Measurements from ENCODE around the gene LYPD6.
"Not testable (repeated sequence)": the region's sequence is repeated elsewhere in the genome, so short reads cannot be mapped to it uniquely, and the experiment has no call there.

Gene LYPD6, protein sequence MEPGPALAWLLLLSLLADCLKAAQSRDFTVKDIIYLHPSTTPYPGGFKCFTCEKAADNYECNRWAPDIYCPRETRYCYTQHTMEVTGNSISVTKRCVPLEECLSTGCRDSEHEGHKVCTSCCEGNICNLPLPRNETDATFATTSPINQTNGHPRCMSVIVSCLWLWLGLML

DNA sequence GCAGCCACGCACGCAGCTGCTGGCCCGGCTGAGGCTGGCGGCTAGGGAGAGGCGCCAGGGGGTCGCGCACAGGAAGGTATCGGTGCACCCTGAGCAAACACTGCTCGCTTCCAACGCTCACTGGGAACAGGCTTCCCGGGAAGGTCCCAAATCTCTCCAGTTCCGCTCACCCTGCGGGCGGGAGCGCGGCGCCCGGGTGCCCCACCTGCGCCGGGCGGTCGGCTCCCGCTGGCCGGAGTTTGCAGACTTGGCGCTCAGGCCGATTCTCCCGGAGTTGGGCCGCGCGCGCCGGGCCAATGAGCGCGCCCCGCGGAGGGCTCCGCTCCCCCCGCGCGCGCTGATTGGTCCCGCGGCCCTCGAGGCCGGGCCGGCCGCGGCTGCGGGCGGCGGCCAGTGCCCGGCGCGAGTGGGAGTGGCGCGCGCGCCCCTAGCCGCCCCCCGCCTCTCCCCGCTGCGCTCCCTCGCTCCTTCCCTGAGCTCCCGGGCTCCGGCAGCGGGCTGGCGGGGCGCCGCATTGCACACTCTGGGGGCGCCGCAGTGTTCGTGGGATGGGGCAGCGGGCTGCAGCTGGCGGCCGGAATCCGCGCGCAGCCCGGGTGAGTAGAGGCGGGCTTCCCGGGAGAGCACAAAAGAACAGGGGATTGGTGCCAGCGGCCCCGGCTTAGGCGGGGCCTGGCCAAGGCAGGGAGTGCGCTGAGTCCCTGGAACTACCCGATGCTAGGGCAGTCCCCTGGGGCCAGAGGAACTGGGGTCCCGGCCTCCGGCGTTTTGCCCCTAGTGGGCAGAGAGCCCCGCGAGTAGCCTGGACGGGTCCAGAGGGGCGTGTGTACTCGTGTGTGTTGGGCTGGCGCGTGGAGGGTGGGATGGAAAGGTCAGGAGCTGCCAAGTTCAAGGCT lies at the start of gene LYPD6:
LYPD6 (plus strand) TSS at position 461 of the 896 bp plus-strand sequence. CDS start 107,122 bp downstream, outside the sequence.
- DNase-seq (ENCODE audit: low read depth in 3 of 3) = no peak

DNA sequence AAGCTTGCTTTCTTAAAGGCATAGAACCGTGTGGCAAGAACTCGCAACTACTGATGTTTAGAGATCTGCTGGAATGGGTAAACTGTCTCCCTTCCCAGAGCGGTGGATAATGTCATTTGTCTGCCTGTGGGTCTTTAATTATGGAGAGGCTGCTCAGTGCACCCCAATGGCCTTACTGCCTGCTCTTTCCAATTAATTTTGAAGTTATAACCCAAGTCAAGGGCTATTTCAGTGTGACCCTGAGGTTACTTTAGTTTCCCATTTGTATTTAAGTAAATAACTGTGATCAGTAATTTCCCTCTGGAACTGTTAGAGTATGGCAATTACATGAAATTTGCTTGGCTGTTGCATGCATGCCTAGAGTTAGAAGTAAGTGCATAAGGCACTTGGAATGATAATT lies 48.9 kb upstream of the LYPD6 start:
- no peak for DNase-seq (ENCODE audit: low read depth in 3 of 3)

DNA sequence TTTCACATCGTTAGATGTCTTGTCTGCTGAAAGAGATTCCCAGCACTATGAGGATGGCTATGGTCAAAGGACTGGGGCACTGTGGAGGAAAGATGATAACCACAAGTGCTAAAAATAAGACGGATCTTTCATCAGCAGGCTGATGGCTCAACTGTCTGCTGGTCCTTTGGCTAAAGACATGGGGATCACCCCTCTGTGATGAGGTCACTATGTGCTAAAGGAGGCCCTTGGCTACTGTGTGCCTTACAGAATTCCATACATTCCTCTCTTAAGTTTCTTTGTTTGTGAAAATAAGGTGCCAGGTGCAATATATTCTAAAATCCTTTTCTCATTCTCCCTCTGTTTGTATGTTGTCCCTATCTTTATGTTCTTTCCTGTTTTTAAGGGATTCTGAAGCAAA lies 39.7 kb upstream of the LYPD6 start:
- DNase-seq (ENCODE audit: low read depth in 3 of 3) = no peak

DNA sequence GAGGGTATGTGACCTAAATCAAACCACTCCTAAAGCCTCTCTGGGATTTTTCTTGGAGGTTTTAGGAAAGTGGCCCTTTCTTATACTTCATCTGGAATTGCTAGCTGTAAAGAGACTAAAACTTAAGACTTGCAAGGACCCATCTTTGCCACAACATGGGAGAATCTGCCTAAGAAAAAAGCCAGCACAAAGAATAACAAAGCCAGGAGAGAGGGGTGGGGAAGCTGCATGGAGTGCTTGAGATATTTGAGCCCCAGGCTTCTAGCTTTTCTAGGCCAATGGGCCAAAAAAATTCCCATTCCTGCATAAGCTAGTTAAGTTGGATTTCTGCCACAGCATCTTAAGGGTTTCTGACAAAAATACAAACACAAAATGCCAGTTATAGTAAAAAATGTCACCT lies 38.5 kb upstream of the LYPD6 start:
- no peak for DNase-seq (ENCODE audit: low read depth in 3 of 3)

DNA sequence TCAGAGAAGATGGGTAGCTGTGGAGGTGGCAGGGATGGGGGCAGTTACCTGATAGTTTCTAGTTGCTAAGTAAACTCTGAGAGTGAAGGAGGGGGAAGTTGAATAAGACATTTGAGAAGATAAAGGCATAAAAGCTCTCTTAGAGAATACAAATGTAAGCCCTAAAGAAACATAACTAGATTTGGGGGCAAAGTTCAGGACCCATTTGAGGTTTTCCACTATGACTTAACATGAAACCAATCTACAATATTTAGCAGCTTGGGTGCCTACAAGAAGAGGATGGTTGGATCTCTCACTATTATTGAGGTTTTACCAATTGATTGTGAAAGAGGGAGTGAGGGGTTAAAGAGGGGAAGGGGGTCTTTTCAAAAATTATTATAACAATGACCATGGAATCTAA lies 34.4 kb upstream of the LYPD6 start:
- DNase-seq (ENCODE audit: low read depth in 3 of 3) = no peak

DNA sequence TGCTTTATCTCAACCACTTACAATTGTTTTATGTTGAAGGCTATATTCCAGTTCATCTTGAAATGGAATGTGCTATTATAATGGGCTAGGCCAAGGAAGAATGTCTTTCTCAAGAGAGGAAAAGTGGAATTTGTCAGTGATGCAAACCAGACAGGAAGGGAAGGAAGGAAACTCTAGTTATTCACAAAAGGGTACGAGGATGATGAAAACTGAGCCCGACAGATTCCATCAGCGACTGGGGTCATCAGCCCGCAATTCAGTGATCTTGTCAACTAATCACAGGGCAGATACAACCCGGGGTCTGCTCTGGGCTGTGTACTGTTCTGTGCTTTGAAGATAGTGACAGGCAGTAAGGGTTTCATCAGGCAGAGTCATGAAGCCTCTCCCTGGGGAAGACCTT lies 23.4 kb upstream of the LYPD6 start:
- no peak for DNase-seq (ENCODE audit: low read depth in 3 of 3)

DNA sequence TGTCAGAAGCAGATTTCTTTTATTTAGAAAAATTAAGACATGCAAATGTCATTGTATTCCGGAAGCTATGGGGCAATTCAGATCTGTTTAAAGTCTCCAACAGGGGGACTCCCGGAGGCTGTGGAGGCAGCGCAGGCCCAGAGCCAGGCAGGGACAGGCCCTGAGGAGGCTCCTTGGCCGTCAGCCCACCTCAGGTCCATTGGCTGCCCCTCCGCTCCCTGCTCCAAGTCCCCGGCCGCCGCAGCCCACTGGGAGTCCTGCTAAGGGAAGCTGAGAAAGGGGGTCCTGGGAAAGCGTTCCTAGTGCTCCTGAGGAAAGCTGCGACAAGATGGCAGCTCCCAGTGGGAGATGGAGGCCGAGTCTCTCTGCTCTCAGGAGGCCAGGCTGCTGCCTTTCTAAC lies 20.0 kb upstream of the LYPD6 start:
- DNase-seq (ENCODE audit: low read depth in 3 of 3) = no peak

DNA sequence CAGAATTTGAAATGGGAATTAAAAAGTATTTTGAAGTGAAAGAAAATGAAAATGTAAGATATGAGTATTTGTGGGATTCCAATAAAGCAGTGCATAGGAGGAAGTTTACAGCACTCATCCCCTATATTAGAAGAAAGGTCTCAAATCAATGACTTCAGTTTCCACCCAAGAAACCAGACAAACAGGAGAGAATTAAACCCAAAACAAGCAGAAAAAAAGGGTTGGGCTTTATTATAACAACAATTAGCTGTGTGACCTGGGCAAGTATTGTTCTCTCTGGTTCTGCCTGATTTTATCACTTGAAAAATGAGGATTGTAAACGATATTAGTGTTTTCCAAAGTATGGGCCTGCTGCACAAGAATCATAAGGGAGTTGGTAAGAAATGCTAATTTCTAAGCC lies 18.3 kb upstream of the LYPD6 start:
- no peak for DNase-seq (ENCODE audit: low read depth in 3 of 3)

DNA sequence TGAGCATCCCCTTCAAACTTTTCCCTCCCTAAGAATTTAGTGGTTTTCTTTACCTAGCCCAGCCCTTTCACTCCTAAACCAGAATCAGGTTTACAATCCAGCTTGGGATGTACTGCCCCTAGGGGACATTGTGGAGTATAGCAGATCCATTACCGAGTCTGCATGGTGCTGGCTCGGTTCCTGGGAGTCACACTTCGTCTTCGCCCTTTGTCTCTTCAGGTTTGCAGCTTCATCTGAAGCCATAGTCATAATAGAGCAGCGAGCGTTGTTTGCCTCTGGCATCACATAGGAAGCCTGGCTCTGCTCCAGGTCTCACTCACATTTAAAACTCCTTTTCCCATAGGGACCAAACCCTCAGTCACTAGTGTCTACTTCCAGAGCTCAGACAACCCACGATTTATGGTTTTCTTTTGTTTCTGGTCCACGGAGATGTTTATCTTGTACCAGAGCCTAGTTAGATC lies 16.8 kb upstream of the LYPD6 start:
- DNase-seq (ENCODE audit: low read depth in 3 of 3) = no peak

DNA sequence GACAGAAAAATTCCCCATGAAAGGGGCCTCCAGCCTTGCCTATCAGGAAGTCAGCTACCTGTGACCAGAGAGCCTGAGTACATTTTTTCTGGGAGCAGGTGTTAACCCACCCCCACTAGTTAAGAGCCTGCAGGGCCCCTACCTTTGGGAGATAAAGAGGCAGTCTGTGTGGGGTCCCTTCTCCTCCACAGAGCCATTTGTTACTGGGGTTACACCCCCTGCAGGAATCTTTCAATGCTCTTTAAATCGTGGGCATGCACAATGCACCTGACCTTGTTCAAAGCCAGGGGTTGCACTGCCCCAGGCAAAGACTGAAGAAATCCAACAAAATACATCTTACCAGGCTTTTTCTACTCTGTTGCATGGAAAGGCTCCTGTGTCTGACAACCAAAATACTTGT lies 15.7 kb upstream of the LYPD6 start:
- DNase-seq (ENCODE audit: low read depth in 3 of 3) = no peak

DNA sequence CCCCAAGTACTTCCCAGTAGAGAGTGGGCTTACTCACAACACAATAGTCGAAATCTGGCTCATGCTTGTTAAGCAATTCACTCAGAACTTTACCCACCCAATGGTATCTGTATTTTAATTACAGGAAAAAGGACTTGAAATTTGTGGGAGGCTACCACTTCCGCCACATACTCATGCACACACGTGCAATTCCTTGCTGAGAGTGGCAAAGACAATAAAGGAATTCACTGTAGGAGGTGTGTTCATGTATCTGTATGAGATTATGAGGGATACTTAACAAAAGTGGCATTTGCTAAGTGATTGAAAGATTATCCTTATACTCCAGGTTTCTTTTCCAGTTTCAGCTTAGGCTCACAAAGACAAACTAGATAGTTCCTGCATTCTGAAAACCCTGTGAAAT lies 14.9 kb upstream of the LYPD6 start:
- no peak for DNase-seq (ENCODE audit: low read depth in 3 of 3)

DNA sequence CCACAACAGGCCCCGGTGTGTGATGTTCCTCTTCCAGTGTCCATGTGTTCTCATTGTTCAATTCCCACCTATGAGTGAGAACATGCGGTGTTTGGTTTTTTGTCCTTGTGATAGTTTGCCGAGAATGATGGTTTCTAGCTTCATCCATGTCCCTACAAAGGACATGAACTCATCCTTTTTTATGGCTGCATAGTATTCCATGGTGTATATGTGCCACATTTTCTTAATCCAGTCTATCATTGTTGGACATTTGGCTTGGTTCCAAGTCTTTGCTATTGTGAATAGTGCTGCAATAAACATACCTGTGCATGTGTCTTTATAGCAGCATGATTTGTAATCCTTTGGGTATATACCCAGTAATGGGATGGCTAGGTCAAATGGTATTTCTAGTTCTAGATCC lies 11.8 kb upstream of the LYPD6 start:
- not testable (repeated sequence) for DNase-seq (ENCODE audit: low read depth in 3 of 3)

DNA sequence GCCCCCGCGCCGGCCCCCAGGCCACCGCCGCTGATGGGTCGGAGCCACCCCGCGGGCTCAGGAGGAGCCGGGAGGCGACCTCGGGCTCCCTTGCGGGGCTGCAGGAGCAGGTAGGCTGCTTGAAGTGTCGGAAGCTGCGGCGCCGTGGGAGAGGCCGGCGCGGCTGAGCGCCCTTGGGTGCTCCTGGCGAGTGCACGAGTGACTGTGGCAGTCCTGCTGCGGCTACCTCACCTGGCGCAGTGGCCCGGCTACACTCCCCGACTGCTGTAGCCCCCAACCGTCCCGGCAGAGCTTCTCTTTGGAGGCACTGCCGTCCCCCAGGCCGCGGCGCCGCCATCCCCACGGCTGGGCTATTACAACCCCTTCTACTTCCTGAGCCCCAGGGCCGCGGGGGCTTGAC lies 10.0 kb upstream of the LYPD6 start:
- no peak for DNase-seq (ENCODE audit: low read depth in 3 of 3)

DNA sequence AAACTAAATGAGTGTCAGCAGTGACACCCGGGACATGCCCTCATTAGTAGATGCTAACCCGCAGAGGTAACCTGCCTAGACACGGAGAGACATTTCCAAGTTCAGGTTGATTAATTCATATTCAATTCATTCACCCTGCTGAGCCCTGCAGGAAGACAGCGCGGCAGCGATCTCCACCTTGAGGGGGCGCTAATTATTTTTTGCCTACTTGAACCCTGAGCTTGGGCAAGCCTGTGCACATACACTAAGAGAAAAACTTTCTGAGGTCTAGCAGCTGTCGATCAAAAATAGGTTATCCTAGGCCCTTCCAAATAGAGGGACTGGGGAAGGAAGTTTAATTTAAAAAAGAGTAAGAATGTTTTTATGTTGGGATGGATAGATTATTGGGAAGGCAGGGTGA lies 1.3 kb upstream of the LYPD6 start:
- no peak for DNase-seq (ENCODE audit: low read depth in 3 of 3)

DNA sequence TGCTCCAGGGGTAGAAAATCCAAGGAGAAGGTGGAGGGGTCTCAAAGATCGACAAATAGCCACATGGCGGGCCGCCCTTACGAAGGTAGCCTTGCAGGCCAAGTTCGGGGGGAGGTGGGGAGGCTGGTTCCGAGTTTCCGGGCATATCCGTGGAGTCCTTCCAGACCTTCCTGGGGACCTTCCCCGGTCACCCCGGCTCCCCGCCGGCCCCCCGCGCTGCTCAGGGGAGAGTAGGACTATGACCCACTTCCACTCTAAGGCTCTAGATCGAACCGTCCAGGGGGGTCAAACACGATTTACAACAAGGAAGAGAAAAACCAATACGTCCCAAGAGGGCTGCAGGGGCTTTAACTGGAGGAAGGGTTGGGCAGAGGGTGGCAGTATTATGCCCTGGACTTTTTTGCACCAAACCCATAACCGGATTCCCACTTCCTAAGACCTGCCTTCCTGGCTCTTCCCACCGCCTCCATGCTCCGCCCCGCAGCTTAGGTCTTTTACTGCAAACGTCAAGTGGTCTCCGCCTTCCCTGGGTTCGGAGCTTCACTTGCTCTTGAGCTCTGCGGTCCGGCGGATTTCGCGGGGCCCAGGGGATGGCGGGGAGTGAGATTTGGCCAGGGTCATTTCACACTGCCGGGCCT lies 779 bp upstream of the LYPD6 start:
- DNase-seq (ENCODE audit: low read depth in 3 of 3) = no peak

DNA sequence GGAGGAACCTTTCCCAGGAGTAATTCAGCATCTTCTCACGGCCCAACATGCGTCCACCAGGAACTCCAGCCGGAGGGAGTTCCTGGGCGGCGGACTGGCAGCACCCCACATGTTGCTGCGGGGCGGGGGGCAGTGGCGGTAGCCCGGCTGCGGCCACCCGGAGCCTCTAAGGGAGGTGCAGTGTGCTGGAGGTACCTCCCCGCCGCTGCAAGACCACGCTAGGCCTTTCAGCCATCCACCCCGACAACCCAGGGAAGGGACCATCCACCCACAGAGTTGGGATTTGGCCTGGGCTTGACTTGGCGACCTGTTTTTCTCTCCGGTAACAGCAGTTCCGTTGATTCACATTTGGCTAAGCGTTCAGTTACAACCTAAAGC lies 625 bp downstream of the LYPD6 start:
- no peak for DNase-seq (ENCODE audit: low read depth in 3 of 3)

DNA sequence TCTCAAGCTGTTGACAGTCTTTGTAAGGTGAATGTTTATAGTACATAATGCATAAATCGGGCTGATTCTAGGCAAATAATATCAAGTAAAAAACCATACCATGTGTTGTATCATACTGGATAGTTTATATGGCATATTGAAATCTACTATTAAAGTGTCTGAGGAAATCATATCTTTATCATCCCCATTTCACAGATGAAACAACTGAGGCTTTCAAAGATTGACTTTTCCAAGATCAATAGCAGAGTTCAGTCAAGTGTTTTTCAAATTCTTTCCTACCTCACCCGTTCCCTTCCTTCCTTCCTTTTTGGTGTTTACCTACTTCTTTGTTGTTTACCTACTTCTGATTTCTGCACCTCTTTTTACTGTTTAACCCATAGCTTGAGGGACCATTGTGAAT lies 2.0 kb downstream of the LYPD6 start:
- DNase-seq (ENCODE audit: low read depth in 3 of 3) = no peak

DNA sequence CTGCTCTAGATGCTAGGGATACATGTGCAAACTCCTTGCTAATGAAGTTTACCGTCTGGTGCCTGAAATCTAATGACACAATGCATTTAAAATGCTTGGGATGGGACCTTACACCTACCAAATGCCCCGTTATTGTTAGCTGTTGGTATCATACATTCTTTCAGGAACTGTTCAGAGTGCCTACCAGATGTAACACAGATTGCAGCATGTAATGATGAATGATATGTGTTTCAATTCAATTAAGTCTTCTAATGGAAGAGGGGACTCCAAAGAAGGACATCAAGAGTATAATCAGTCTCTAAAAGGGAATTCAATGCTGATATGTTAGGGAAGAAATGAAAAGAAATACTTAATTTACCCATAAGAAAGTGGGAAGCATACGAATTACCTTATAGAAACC lies 3.2 kb downstream of the LYPD6 start:
- no peak for DNase-seq (ENCODE audit: low read depth in 3 of 3)

DNA sequence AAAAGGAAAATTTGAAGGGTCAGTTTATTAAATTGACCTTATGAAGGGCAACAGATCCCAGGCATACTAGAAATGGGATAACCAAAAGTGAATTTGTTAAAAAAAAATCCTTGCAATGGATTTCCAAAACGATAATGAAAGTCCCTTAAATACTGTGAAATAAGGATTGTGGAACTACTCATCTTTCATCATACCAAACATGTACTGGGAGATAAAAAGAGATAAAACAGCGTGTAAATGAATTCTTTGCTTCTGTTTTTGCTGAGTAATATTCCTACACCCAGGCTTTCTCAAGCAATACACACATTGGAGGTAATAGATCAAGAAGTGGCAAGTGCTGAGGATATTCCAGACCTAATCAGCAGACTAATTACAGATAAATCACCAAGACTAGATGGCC lies 3.8 kb downstream of the LYPD6 start:
- no peak for DNase-seq (ENCODE audit: low read depth in 3 of 3)

DNA sequence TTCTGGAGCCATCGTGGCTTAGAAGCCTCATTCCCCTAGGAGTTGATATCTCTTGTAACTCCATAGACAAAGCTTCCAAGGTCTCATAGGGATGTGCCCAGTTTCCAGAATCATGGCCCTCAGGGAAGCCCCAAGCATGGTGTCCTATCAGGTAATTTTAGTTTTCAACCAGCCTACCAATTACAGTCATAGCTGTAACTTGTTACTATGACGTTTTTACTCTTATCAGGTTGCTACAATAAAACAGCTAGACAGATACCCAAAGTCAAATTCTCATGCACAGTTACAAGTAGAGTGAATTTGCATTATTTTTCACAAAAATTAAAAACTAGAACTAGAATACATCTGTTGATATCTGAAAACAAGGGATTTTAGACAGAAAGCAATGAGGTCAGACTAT lies 8.9 kb downstream of the LYPD6 start:
- no peak for DNase-seq (ENCODE audit: low read depth in 3 of 3)

DNA sequence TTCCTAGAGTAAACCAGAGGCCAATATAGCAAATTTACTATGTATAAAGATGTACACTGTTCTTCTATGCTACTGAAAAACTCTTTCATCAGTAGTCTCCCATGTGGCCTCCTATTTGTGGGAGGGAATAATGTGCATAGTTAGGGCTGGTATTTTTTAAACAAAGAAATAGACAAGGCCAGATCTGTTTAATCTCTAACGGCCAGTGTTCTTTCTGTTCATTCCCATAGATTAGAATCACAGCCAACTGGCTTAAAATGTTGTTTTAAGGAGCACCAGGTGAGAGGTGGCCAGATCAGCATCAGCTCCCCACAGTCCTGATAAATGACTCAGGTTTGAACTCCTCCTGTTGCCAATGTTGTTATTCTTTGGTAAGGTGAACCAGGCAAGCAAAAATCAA lies 12.1 kb downstream of the LYPD6 start:
- no peak for DNase-seq (ENCODE audit: low read depth in 3 of 3)

DNA sequence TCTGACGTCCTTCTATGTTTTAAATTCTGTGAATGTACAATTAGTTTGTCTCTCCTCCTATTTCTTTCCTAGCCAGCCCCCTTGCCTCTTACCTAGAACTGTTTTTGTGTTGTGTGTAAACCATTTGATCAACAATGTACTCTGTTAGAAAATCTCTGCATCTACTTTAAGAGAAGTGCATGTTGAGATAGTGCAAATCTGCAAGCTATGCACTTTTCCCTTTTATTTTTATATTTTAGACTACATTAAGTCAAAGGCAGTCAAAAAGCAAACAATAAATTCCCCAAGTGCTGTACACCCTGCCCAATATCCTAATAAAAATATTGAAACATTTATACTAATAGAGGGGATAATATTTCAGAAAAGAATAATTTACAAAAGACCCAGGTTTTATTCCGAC lies 13.7 kb downstream of the LYPD6 start:
- no peak for DNase-seq (ENCODE audit: low read depth in 3 of 3)

DNA sequence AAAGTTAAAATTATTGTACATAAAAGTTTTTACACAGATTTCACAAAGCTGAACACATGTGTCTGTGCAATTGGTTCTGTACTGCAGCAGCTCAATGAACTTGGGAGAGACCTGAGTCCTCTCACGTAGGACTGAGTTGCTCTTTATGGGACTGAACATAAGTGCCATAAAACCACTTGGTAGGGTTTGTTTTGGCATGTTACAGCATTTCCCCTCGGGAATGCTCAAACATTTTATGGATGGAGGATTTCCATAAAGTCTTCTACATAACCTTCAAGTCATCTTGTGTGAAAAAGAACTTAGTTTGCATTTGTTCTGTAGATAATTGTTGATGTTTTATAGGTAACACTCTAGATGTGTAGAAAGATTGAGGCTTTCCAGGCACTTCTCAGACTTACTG lies 15.9 kb downstream of the LYPD6 start:
- no peak for DNase-seq (ENCODE audit: low read depth in 3 of 3)
